HEK293 (cell line): Measurements from ENCODE around the gene PIK3R2.

ENCODE experiments used
- CTCF ChIA-PET: fragments of 350-600 bp; formaldehyde crosslinking; extraction: SDS; loops from one replicate; lab custom pipeline; 2021; ENCODE audit warnings: antibody characterized with exemption; lab: Yijun Ruan, JAX
- POLR2A ChIA-PET: fragments of 300-600 bp; formaldehyde crosslinking; extraction: SDS; loops from one replicate; lab custom pipeline; 2020; ENCODE audit warnings: antibody characterized with exemption, inconsistent platforms; lab: Yijun Ruan, JAX
- H3K27ac ChIP-seq: fragments of 200-500 bp; sonication (Bioruptor generic); 2 replicates; pipeline ENCODE4 v1.5.1; 2014; ENCODE audit warnings: low read depth, low read length, control low read depth, inconsistent platforms; ENCODE audit errors: extremely low read depth
- H3K36me3 ChIP-seq, 2 experiments: fragments of 200-500 bp in 1 of 2; sonication (Bioruptor generic) in 1 of 2; 1 replicate in 1 of 2; 2 replicates in 1 of 2; pipeline ENCODE4 v1.5.1; 2014 to 2017; ENCODE audit warnings: inconsistent platforms in 2 of 2, low read length in 2 of 2; ENCODE audit not compliant: control insufficient read depth in 2 of 2, insufficient read depth in 1 of 2
- H3K4me1 ChIP-seq: fragments of 200-500 bp; sonication (Bioruptor generic); 2 replicates; pipeline ENCODE4 v1.5.1; 2014; ENCODE audit warnings: mild to moderate bottlenecking, low read length, inconsistent platforms; ENCODE audit not compliant: control insufficient read depth, insufficient read depth
- H3K4me3 ChIP-seq: 2 replicates; pipeline ENCODE4 v1.5.1; 2011; ENCODE audit warnings: low read depth, mild to moderate bottlenecking, control low read depth, low read length, moderate library complexity
- H3K9me3 ChIP-seq: fragments of 200-500 bp; sonication (Bioruptor generic); 2 replicates; pipeline ENCODE4 v1.5.1; 2014; ENCODE audit warnings: low read depth, low read length, inconsistent platforms; ENCODE audit not compliant: control insufficient read depth, insufficient read depth
- GLIS1 ChIP-seq: fragments of 450-650 bp; formaldehyde crosslinking; IDR thresholded peaks from 2 replicates; pipeline ENCODE4 v1.5.1; 2016; ENCODE audit warnings: missing biosample characterization, missing genetic modification characterization
- GLIS2 ChIP-seq: fragments of 450-650 bp; formaldehyde crosslinking; IDR thresholded peaks from 2 replicates; pipeline ENCODE4 v1.5.1; 2016; ENCODE audit warnings: missing biosample characterization, missing genetic modification characterization
- HOXA7 ChIP-seq: sonication (generic); formaldehyde crosslinking; IDR thresholded peaks from 2 replicates; pipeline ENCODE4 v1.8.1; 2022; ENCODE audit warnings: missing genetic modification reagents, borderline replicate concordance
- SCRT2 ChIP-seq: fragments of 450-650 bp; formaldehyde crosslinking; IDR thresholded peaks from 2 replicates; pipeline ENCODE4 v1.5.1; 2016; ENCODE audit warnings: missing biosample characterization, missing genetic modification characterization
- ZBTB20 ChIP-seq: fragments of 450-650 bp; formaldehyde crosslinking; IDR thresholded peaks from 2 replicates; pipeline ENCODE4 v1.5.1; 2016; ENCODE audit warnings: missing biosample characterization, missing genetic modification characterization
- ZBTB8A ChIP-seq: fragments of 450-650 bp; formaldehyde crosslinking; IDR thresholded peaks from 2 replicates; pipeline ENCODE4 v1.5.1; 2016; ENCODE audit warnings: missing biosample characterization, missing genetic modification characterization
- ZFHX2 ChIP-seq: fragments of 450-650 bp; formaldehyde crosslinking; conservative IDR thresholded peaks from 2 replicates; pipeline ENCODE4 v1.5.1; 2016; ENCODE audit warnings: missing biosample characterization, missing genetic modification characterization
- ZFP37 ChIP-seq: fragments of 450-650 bp; formaldehyde crosslinking; IDR thresholded peaks from 2 replicates; pipeline ENCODE4 v1.5.1; 2016; ENCODE audit warnings: missing biosample characterization, missing genetic modification characterization
- ZNF121 ChIP-seq: fragments of 450-650 bp; formaldehyde crosslinking; IDR thresholded peaks from 2 replicates; pipeline ENCODE4 v1.5.1; 2016; ENCODE audit warnings: missing biosample characterization, missing genetic modification characterization
- ZNF140 ChIP-seq: fragments of 450-650 bp; formaldehyde crosslinking; IDR thresholded peaks from 2 replicates; pipeline ENCODE4 v1.5.1; 2016; ENCODE audit warnings: missing biosample characterization, missing genetic modification characterization
- ZNF146 ChIP-seq: fragments of 450-650 bp; formaldehyde crosslinking; IDR thresholded peaks from 2 replicates; pipeline ENCODE4 v1.5.1; 2016; ENCODE audit warnings: missing biosample characterization, missing genetic modification characterization
- ZNF335 ChIP-seq: fragments of 450-650 bp; formaldehyde crosslinking; conservative IDR thresholded peaks from 2 replicates; pipeline ENCODE4 v1.5.1; 2016; ENCODE audit warnings: missing biosample characterization, missing genetic modification characterization
- ZNF37A ChIP-seq: fragments of 450-650 bp; IDR thresholded peaks from 2 replicates; pipeline ENCODE4 v1.5.1; 2018; ENCODE audit warnings: missing biosample characterization, missing genetic modification characterization
- ZNF391 ChIP-seq: fragments of 450-650 bp; formaldehyde crosslinking; IDR thresholded peaks from 2 replicates; pipeline ENCODE4 v1.5.1; 2016; ENCODE audit warnings: low read depth, missing biosample characterization, missing genetic modification characterization, borderline replicate concordance
- ZNF521 ChIP-seq: fragments of 450-650 bp; formaldehyde crosslinking; IDR thresholded peaks from 2 replicates; pipeline ENCODE4 v1.5.1; 2017; ENCODE audit warnings: missing biosample characterization, mild to moderate bottlenecking, missing genetic modification characterization
- ZNF610 ChIP-seq: fragments of 450-650 bp; formaldehyde crosslinking; IDR thresholded peaks from 2 replicates; pipeline ENCODE4 v1.5.1; 2016; ENCODE audit warnings: missing biosample characterization, missing genetic modification characterization, borderline replicate concordance
- ZNF623 ChIP-seq: fragments of 450-650 bp; formaldehyde crosslinking; IDR thresholded peaks from 2 replicates; pipeline ENCODE4 v1.5.1; 2016; ENCODE audit warnings: missing biosample characterization, missing genetic modification characterization
- ZNF664 ChIP-seq: fragments of 450-650 bp; formaldehyde crosslinking; IDR thresholded peaks from 2 replicates; pipeline ENCODE4 v1.5.1; 2016; ENCODE audit warnings: missing biosample characterization, missing genetic modification characterization
- ZNF843 ChIP-seq: fragments of 450-650 bp; formaldehyde crosslinking; IDR thresholded peaks from 2 replicates; pipeline ENCODE4 v1.5.1; 2016; ENCODE audit warnings: missing biosample characterization, missing genetic modification characterization
- ZSCAN16 ChIP-seq: fragments of 450-650 bp; formaldehyde crosslinking; IDR thresholded peaks from 2 replicates; pipeline ENCODE4 v1.5.1; 2016; ENCODE audit warnings: missing biosample characterization, missing genetic modification characterization
- TF ChIP-seq, protein P1 (sequence below): fragments of 450-650 bp; formaldehyde crosslinking; IDR thresholded peaks from 2 replicates; pipeline ENCODE4 v1.5.1; 2016; ENCODE audit warnings: missing biosample characterization, missing genetic modification characterization
- TF ChIP-seq, protein P2 (sequence below): fragments of 450-650 bp; formaldehyde crosslinking; IDR thresholded peaks from 2 replicates; pipeline ENCODE4 v1.5.1; 2017; ENCODE audit warnings: missing biosample characterization, mild to moderate bottlenecking, missing genetic modification characterization, moderate library complexity
- TF ChIP-seq, protein P3 (sequence below): fragments of 450-650 bp; formaldehyde crosslinking; conservative IDR thresholded peaks from 2 replicates; pipeline ENCODE4 v1.5.1; 2016; ENCODE audit warnings: low read depth, missing biosample characterization, missing genetic modification characterization
- TF ChIP-seq, protein P4 (sequence below): fragments of 450-650 bp; formaldehyde crosslinking; IDR thresholded peaks from 2 replicates; pipeline ENCODE4 v1.5.1; 2016; ENCODE audit warnings: missing biosample characterization, missing genetic modification characterization

PIK3R2 gene

DNA sequence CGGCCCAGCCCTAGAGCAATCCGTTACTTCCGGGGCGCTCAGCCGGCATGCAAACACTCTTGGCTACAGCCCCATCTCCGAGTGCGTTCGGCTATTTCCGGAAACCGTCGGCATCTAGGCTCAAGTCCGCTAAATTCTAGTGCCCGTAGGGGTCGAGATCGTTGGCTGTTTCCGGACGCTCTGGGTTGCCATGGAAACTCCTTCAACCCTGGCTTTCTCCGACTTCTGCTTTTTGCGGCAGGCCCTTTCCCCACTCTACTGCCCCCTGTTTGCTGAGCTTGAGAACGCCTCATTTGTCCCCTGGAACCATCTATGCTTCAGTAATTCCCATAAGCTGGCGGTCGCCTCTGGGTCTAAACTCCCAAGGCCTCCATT, 534 bp upstream of the PIK3R2 start (continued):
- TF ChIP-seq, protein P1, sequence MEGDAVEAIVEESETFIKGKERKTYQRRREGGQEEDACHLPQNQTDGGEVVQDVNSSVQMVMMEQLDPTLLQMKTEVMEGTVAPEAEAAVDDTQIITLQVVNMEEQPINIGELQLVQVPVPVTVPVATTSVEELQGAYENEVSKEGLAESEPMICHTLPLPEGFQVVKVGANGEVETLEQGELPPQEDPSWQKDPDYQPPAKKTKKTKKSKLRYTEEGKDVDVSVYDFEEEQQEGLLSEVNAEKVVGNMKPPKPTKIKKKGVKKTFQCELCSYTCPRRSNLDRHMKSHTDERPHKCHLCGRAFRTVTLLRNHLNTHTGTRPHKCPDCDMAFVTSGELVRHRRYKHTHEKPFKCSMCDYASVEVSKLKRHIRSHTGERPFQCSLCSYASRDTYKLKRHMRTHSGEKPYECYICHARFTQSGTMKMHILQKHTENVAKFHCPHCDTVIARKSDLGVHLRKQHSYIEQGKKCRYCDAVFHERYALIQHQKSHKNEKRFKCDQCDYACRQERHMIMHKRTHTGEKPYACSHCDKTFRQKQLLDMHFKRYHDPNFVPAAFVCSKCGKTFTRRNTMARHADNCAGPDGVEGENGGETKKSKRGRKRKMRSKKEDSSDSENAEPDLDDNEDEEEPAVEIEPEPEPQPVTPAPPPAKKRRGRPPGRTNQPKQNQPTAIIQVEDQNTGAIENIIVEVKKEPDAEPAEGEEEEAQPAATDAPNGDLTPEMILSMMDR (tag by site-specific recombination) = peak; percentile 87
- TF ChIP-seq, protein P2, sequence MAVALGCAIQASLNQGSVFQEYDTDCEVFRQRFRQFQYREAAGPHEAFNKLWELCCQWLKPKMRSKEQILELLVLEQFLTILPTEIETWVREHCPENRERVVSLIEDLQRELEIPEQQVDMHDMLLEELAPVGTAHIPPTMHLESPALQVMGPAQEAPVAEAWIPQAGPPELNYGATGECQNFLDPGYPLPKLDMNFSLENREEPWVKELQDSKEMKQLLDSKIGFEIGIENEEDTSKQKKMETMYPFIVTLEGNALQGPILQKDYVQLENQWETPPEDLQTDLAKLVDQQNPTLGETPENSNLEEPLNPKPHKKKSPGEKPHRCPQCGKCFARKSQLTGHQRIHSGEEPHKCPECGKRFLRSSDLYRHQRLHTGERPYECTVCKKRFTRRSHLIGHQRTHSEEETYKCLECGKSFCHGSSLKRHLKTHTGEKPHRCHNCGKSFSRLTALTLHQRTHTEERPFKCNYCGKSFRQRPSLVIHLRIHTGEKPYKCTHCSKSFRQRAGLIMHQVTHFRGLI (tag by site-specific recombination) = peak; percentile 16; the same call in 1 of the 2 replicates
- TF ChIP-seq ZNF664 (no peak), ZNF121 (tag by site-specific recombination) (peak; percentile 56; the same call in 1 of the 2 replicates)
- TF ChIP-seq, protein P3, sequence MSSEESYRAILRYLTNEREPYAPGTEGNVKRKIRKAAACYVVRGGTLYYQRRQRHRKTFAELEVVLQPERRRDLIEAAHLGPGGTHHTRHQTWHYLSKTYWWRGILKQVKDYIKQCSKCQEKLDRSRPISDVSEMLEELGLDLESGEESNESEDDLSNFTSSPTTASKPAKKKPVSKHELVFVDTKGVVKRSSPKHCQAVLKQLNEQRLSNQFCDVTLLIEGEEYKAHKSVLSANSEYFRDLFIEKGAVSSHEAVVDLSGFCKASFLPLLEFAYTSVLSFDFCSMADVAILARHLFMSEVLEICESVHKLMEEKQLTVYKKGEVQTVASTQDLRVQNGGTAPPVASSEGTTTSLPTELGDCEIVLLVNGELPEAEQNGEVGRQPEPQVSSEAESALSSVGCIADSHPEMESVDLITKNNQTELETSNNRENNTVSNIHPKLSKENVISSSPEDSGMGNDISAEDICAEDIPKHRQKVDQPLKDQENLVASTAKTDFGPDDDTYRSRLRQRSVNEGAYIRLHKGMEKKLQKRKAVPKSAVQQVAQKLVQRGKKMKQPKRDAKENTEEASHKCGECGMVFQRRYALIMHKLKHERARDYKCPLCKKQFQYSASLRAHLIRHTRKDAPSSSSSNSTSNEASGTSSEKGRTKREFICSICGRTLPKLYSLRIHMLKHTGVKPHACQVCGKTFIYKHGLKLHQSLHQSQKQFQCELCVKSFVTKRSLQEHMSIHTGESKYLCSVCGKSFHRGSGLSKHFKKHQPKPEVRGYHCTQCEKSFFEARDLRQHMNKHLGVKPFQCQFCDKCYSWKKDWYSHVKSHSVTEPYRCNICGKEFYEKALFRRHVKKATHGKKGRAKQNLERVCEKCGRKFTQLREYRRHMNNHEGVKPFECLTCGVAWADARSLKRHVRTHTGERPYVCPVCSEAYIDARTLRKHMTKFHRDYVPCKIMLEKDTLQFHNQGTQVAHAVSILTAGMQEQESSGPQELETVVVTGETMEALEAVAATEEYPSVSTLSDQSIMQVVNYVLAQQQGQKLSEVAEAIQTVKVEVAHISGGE = peak; percentile 88

DNA sequence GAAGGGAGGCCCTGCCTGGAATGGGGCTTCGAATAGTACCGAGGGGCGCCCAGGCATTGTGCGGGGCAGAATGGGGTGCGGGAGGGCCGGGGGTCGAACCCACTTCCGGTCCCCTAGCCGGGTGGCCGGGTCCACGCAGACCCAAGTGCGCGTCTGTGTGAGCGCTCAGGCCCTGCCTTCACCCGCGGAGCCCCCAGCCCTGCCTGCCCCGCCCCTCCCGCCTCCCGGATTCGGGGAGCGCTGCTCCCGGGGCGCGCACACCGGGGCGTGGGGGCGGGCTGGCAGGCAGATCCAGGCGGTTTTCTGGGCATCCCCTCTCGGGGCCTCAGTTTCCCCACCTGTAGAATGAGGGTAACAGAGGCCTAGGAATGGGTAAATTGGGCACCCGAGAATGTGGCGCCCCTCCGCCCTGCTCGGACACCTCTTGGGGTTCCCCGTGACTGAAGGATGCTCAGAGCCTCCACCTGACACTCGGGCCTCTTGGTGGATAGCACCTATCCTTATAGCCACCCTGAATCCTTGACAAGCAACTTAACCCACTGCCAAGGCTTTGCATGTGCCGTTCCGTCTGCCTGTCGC, 682 bp downstream of the PIK3R2 start:
- peak overlapping the region; percentile 74; the same call in 1 of the 2 replicates for H3K27ac ChIP-seq
- ChIA-PET CTCF (interaction anchor here (1.1 kb wide), 1 partner anchor 216 kb away, joined by 3 read pairs; no protein-coding TSS in a partner anchor), POLR2A (interaction anchor here (0.6 kb wide), 1 partner anchor 260 kb away, joined by 3 read pairs; no protein-coding TSS in a partner anchor)
- no peaks in the 10 kb centered on the region for H3K9me3 ChIP-seq
- H3K4me3 ChIP-seq = peak overlapping the region; percentile 86
- H3K36me3 ChIP-seq = peaks cover 0 to 21% of the 10 kb centered on the region in 2 experiments; a peak in 2 of 3 replicates
- peaks cover 12% of the 10 kb centered on the region for H3K4me1 ChIP-seq
- TF ChIP-seq ZBTB8A (tag by site-specific recombination) (peak; percentile 55), ZFP37 (tag by site-specific recombination) (no peak), ZNF610 (0 out of 2 replicates have a peak, but pooled peaks have one; percentile 2), ZFHX2 (tag by site-specific recombination) (no peak; the same call in 1 of the 2 replicates), ZNF391 (tag by site-specific recombination) (no peak), HOXA7 (CRISPR knock-in tag) (no peak), GLIS2 (tag by site-specific recombination) (peak; percentile 51), ZSCAN16 (tag by site-specific recombination) (no peak), ZNF140 (tag by site-specific recombination) (no peak), GLIS1 (tag by site-specific recombination) (no peak), ZNF37A (no peak), ZNF843 (no peak), ZBTB20 (tag by site-specific recombination) (peak; percentile 4; the same call in 1 of the 2 replicates), ZNF146 (tag by site-specific recombination) (no peak), SCRT2 (tag by site-specific recombination) (peak; percentile 74), ZNF521 (no peak), ZNF335 (tag by site-specific recombination) (peak; percentile 93), ZNF623 (no peak)
- TF ChIP-seq, protein P3 = peak; percentile 54
- TF ChIP-seq, protein P4, sequence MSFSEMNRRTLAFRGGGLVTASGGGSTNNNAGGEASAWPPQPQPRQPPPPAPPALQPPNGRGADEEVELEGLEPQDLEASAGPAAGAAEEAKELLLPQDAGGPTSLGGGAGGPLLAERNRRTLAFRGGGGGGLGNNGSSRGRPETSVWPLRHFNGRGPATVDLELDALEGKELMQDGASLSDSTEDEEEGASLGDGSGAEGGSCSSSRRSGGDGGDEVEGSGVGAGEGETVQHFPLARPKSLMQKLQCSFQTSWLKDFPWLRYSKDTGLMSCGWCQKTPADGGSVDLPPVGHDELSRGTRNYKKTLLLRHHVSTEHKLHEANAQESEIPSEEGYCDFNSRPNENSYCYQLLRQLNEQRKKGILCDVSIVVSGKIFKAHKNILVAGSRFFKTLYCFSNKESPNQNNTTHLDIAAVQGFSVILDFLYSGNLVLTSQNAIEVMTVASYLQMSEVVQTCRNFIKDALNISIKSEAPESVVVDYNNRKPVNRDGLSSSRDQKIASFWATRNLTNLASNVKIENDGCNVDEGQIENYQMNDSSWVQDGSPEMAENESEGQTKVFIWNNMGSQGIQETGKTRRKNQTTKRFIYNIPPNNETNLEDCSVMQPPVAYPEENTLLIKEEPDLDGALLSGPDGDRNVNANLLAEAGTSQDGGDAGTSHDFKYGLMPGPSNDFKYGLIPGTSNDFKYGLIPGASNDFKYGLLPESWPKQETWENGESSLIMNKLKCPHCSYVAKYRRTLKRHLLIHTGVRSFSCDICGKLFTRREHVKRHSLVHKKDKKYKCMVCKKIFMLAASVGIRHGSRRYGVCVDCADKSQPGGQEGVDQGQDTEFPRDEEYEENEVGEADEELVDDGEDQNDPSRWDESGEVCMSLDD (tag by site-specific recombination) = peak; percentile 93
